AG04450 (cell line): ENCODE results near the gene CERS6. TPM values are rescaled to one million over a fixed set of nuclear protein-coding genes. Genes with fewer than 3 reads are reported as not detected.

Experiments used
- CTCF ChIA-PET: fragments of 300-600, 350-600 bp; formaldehyde crosslinking; extraction: SDS; loops from one replicate; lab custom pipeline; 2022; ENCODE audit warnings: antibody characterized with exemption, inconsistent platforms; lab: Charles Lee
- POLR2A ChIA-PET: fragments of 350-600 bp; formaldehyde crosslinking; extraction: SDS; loops from one replicate; lab custom pipeline; 2021; ENCODE audit warnings: antibody characterized with exemption, inconsistent platforms; lab: Yijun Ruan, JAX
- DNase-seq: peaks from one replicate; pipeline ENCODE4 v3.0.0-alpha.2; 2011; ENCODE audit warnings: low read depth, low spot score
- H3K27ac ChIP-seq: one replicate; pipeline ENCODE4 v1.5.1; 2012; ENCODE audit warnings: low read depth, low read length, control low read depth
- H3K27me3 ChIP-seq: one replicate; pipeline ENCODE4 v1.6.0; 2012; ENCODE audit warnings: low read length; ENCODE audit not compliant: control insufficient read depth, insufficient read depth
- H3K4me3 ChIP-seq: 2 replicates; pipeline ENCODE4 v1.5.1; 2011; ENCODE audit warnings: mild to moderate bottlenecking, low read depth, low read length, control low read depth
- H3K9me3 ChIP-seq: 2 replicates; pipeline ENCODE4 v1.5.1; 2012; ENCODE audit warnings: low read length; ENCODE audit not compliant: control insufficient read depth, insufficient read depth
- polyA plus RNA-seq: library from polyadenylated mRNA; depleted of rRNA; stranded (reverse); fragments of >200 nt; gene quantifications from 2 replicates; pipeline ENCODE4 v1.2.3, GENCODE V29; 2011
- TF ChIP-seq, protein P1 (sequence below): IDR thresholded peaks from 2 replicates; pipeline ENCODE4 v1.5.1; 2011; ENCODE audit warnings: low read depth, low read length, control low read depth, inconsistent platforms

The CERS6 gene
- polyA plus RNA-seq, 1 experiment: 6.2 TPM

DNA sequence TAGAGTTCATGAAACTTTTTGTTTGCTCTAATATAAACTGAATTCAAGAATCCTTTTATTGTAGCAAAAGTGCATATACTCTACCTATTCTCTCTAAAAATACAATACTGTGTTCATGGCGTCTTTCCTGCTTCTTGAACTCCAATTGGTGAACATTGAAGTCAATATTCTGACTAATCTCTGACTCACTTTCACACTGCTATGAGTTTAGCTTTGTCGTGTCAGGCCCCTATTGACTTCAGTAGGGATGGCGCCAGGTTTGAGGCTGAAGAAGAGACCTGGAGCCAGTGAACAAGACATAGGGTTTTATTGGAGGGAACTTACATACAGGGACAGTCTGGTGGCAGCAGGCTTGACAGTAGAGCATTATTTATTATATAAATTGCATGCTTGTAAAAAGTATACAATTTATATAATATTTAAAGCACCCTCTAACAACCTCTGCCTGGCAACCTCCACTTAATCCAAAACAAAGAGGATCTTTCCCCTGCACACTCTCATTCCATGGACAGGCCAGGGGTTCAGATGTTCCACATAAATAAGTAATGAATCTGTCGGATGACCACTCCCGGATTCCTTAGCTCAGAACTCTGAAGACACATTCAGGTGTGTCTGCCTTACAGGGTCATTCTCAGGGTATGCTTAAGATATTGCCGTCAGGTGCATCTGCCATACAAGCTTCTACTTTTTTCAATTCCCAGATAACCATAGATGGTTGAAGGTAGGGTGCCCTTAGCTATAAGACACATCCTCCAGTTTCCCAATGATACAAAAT, 141.0 kb downstream of the CERS6 start:
- Histone ChIP-seq H3K27me3 (no peaks in the 10 kb centered on the region), H3K27ac (no peak overlapping the region), H3K4me3 (no peak overlapping the region), H3K9me3 (no peaks in the 10 kb centered on the region)
- CTCF ChIA-PET: no interaction called here
- POLR2A ChIA-PET: no interaction called here
- TF ChIP-seq, protein P1, sequence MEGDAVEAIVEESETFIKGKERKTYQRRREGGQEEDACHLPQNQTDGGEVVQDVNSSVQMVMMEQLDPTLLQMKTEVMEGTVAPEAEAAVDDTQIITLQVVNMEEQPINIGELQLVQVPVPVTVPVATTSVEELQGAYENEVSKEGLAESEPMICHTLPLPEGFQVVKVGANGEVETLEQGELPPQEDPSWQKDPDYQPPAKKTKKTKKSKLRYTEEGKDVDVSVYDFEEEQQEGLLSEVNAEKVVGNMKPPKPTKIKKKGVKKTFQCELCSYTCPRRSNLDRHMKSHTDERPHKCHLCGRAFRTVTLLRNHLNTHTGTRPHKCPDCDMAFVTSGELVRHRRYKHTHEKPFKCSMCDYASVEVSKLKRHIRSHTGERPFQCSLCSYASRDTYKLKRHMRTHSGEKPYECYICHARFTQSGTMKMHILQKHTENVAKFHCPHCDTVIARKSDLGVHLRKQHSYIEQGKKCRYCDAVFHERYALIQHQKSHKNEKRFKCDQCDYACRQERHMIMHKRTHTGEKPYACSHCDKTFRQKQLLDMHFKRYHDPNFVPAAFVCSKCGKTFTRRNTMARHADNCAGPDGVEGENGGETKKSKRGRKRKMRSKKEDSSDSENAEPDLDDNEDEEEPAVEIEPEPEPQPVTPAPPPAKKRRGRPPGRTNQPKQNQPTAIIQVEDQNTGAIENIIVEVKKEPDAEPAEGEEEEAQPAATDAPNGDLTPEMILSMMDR: no peak
- no peak for DNase-seq

DNA sequence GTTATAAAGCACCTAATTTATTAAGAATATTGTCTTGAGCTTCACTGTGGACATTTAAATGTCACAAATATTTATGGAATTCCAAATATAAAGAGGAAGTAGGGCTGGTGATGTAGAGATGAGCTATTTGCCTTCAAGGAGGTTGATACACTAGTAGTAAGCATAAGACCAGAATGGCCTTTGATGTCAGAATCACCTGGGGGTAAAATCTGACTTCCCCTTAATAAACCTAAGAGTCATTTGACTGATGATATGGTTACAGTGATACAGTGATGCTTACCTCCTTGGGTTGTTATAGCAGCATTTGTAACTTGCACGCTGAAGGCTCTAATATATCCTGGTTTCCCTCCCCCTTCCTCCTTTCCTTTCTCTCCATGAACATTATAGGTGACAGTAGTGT, 143.7 kb downstream of the CERS6 start:
- Histone ChIP-seq H3K27me3 (no peaks in the 10 kb centered on the region), H3K4me3 (no peak overlapping the region), H3K27ac (no peak overlapping the region), H3K9me3 (no peaks in the 10 kb centered on the region)
- POLR2A ChIA-PET: no interaction called here
- CTCF ChIA-PET: interaction anchor here (0.6 kb wide), 1 partner anchor 210 kb away, joined by 3 read pairs; no protein-coding TSS in a partner anchor
- no peak for DNase-seq
- TF ChIP-seq, protein P1: no peak

DNA sequence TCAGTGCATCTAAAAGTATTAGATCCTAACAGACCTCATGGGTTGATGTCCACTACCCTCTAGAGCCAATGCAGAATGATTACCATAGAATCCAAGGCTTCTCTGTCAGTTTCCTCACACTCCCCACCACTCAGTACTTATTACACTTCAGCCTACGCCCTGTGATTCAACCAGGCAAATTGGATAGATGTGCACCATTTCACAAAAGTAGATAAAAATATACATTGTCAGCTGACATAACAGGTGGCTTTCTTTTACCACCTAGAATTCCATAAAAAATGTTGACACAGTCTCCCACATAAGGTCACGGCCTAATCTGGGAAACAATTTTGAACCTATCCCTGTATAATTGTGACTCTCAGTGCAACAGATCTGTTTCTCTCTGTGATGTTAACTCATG, 144.9 kb downstream of the CERS6 start:
- Histone ChIP-seq H3K9me3 (peaks cover 7% of the 10 kb centered on the region), H3K4me3 (no peak overlapping the region), H3K27me3 (no peaks in the 10 kb centered on the region), H3K27ac (no peak overlapping the region)
- ChIA-PET POLR2A (no interaction called here), CTCF (no interaction called here)
- no peak for DNase-seq
- TF ChIP-seq, protein P1: no peak

DNA sequence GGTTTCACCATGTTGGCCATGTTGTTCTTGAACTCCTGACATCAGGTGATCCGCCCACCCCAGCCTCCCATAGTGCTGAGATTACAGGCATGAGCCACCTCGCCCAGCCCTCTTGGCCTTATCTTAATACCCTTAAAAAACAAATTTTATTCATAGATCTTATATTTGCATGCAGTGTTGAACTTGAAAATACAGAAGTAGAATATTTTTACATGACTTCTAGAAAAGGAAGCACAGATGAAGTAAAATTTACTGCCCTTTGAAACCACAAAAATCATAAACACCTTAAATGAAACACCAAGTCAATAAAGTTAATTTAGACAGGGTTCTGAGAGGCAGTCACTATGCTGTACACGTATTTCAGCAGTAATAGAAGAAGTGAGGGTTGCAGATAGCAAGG, 145.7 kb downstream of the CERS6 start:
- H3K4me3 ChIP-seq: no peak overlapping the region
- CTCF ChIA-PET: no interaction called here
- POLR2A ChIA-PET: no interaction called here
- DNase-seq: no peak
- peaks cover 7% of the 10 kb centered on the region for H3K9me3 ChIP-seq
- H3K27ac ChIP-seq: no peak overlapping the region
- TF ChIP-seq, protein P1: no peak
- no peaks in the 10 kb centered on the region for H3K27me3 ChIP-seq

DNA sequence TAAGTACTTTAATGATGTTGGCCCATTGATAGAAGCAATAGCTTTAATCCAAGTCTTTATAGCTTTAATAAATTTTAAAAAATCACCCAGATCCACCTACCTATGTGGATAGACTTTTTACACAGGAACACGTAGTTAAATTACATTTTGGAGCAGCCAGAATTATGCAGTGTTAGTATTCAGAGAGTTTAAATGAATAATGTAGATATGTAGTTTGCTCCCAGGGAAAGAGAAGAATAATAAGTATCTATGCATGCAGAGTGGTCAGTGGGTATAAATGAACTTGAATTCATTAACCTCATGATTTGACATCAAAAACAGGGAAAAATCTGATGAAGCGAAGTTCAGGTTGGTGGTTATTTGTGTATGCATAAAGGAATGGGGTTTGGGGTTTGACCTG, 146.3 kb downstream of the CERS6 start:
- ChIA-PET CTCF (no interaction called here), POLR2A (no interaction called here)
- H3K27me3 ChIP-seq: no peaks in the 10 kb centered on the region
- DNase-seq: no peak
- H3K4me3 ChIP-seq: no peak overlapping the region
- TF ChIP-seq, protein P1: no peak
- H3K27ac ChIP-seq: no peak overlapping the region
- peaks cover 7% of the 10 kb centered on the region for H3K9me3 ChIP-seq
